CD4-positive, alpha-beta T cell treated with Interleukin-4 for 4 hours (primary cell): ENCODE measurements around the gene DHRS3.

Experiments
- DNase-seq: peaks from one replicate; pipeline ENCODE4 v3.0.0-alpha.2; 2020

DHRS3 gene

GRCh38 chr1:12637693-12638092, 19.7 kb upstream of the DHRS3 start:
- DNase-seq: no peak

GRCh38 chr1:12636098-12636950, 18.3 kb upstream of the DHRS3 start:
- no peak for DNase-seq

DNA sequence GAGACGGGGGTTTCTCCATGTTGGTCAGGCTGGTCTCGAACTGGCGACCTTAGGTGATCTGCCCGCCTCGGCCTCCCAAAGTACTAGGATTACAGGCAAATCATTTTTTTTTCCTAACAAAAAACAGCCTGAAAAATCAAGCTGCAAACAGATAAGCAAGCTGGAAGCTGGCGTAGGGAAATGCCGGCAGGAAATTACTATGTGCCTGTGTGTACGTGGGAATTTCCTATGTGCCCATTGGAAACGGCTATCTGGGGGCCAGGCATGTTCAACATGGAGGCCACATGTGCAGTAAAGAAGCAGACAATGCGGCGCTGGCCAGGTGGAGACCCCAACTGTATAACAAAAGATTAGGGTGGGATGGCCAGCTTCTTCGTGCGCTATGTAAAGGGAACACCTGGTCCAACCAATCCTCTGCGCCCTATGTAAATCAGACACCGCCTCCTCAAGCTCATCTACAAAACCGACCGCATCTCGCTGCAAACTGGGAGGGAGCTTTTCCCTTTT, 16.7 kb upstream of the DHRS3 start:
- DNase-seq: no peak

GRCh38 chr1:12634156-12634555, 16.1 kb upstream of the DHRS3 start:
- DNase-seq: no peak

GRCh38 chr1:12631571-12631970, 13.6 kb upstream of the DHRS3 start:
- no peak for DNase-seq

- DNase-seq: no peak
Observed at GRCh38 chr1:12630946-12631530, 13.0 kb upstream of the DHRS3 start.

- DNase-seq: no peak
Observed at GRCh38 chr1:12629985-12630760, 12.2 kb upstream of the DHRS3 start.

GRCh38 chr1:12629511-12629956, 11.5 kb upstream of the DHRS3 start:
- no peak for DNase-seq

DNA sequence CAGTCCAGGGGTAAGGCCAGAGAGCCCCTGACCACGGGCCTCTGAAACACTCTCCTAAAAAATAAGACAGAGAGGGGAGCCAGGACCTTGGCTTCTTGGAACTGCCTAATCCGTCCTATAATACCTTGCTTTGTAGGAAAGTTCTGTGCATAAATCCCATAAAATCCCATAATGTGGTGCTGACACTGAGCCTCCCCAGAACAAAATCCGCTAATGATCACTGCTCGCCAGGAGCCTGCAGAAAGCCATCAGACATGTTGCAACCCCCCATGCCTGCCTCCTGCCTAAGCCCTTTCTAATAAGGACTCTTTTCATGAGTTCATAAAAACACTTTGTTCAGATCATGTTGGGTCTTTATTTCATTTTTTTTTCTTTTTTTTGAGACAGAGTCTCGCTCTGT, 9.3 kb upstream of the DHRS3 start:
- DNase-seq: no peak

- DNase-seq: no peak
Observed at GRCh38 chr1:12626888-12627287, 8.9 kb upstream of the DHRS3 start.

GRCh38 chr1:12625276-12625675, 7.3 kb upstream of the DHRS3 start:
- DNase-seq: no peak

DNA sequence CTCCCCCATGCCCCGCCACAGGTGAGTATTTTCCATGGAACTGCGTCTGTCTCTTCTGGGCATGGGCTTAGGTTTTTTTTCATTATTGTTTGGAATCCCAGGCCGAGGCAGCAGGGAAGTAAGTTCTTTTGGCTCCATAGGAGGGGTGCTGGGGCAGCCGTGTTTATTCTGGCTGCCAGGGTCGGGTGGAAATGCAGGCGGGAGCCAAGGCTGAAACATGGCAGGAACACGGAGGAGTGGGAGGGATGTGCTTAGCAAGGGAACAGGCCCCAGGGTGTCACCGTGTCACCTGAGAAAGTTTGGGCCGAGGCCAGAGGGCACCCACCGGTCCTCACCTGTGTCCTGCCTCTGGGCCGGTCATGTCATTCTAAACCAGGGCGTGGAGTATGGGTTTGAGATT, 4.5 kb upstream of the DHRS3 start:
- DNase-seq: no peak

DNA sequence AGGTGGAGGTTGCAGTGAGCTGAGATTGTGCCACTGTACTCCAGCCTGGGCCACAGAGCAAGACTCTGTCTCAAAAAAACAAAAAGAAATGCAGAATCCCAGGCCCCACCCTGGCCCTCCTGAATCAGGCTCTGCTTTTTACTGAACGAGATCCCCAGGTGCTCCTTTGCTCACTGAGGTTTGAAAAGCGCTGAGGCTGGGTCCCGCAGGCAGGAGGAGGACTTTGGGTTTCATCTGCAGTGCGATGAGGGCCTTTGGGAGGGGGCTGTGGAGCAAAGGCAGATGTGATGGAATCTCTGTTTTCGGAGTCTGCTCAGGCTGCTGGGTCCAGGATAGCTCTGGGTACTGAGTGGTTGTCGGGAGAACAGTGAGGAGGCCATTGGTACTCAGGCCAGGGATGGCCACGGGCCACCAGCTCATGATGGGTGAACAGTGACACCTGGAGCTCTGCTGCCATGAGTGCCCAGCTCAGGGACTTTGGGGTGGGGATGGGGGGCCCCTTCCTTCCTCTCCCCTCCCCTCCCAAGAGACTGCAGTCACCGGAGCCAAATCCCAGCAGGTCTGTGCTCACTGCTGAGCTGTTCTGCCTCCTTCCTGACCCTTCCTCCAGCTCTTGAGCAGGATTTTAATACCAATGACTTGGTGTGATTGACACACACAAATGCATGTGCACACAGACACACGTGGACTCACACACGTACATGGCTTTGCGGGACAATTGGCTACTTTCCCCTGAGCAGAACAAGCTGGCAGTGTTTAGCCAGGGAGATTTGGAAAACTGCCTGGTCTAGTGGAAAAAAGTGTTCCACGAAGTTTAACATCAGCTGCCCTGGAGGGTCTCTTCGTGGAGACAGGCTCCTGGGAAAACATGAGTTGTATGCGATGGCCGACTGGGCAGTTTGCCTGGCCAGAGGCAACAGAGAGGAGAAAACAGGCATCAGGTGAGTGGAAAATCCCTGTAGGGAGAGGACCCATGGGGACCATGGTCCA, 3.6 kb upstream of the DHRS3 start:
- no peak for DNase-seq

GRCh38 chr1:12620931-12621330, 2.9 kb upstream of the DHRS3 start:
- no peak for DNase-seq

DNA sequence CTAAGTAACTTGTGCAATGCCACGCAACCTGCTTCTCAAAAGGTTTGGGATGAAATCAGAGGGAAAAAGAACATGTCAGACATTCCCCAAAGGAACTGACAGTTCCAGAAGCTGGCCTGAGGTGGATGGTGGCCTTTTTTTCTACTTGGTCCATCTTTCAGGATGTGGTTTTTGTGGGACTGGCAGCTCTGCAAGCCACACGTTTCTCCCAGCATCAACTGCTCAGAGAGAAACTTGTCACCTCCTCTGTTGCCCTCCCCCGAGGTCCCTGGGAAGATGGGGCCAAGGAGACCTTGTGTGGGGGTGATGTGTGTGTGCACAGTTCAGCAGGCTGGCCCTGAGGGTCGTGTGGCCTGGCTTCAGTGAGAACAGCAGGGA, 2.5 kb upstream of the DHRS3 start:
- DNase-seq: peak; percentile 32

GRCh38 chr1:12619792-12620487, 1.9 kb upstream of the DHRS3 start:
- DNase-seq: peak; percentile 67

- peak; percentile 64 for DNase-seq
Observed at GRCh38 chr1:12618965-12619791, 1.2 kb upstream of the DHRS3 start.

DNA sequence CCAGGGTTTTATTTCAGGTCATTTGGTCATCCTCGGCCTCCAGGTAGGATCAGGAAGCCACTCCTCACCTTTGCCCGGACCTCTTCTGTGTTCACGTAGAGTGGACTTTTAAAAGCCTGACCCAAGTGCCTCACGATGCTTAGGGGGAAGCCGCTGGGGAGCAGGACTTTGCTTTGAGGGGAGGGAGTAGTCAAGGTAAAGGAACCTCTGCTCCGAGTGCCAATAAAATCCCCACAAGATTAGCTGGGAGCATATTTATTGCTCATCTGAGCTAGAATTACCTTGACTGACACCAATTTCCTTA, 603 bp upstream of the DHRS3 start:
- DNase-seq: no peak

- DNase-seq: peak; percentile 68
Observed at GRCh38 chr1:12617511-12617900, 504 bp downstream of the DHRS3 start.

GRCh38 chr1:12616709-12617373, 1.2 kb downstream of the DHRS3 start:
- DNase-seq: no peak
